Smooth muscle cell of the pulmonary artery (primary cell): ENCODE results near the gene MRI1. TPM values are rescaled to one million over a fixed set of nuclear protein-coding genes. Genes with fewer than 3 reads are reported as not detected.

ENCODE experiments used
- total RNA-seq: library from RNA; depleted of rRNA; stranded (reverse); fragments of >200 nt; gene quantifications from 2 replicates; pipeline ENCODE4 v1.2.3, GENCODE V29; 2014

Gene MRI1
- total RNA-seq = 35.8 and 38.9 TPM in 2 replicates

GRCh38 chr19:13764101-13764807, at the start of gene MRI1:
Gene MRI1 (plus strand): TSS chr19:13764522. CDS start chr19:13764589, 67 bp downstream.

GRCh38 chr19:13774217-13775191, 10.2 kb downstream of the MRI1 start, which contains the start of gene C19orf53:
Gene C19orf53 (plus strand): TSS chr19:13774456. CDS start chr19:13774478, 22 bp downstream.

GRCh38 chr19:13794757-13795589, 30.7 kb downstream of the MRI1 start, which contains the start of gene ZSWIM4:
Gene ZSWIM4 (plus strand): TSS chr19:13795443. CDS start chr19:13795649, 206 bp downstream.

Other genes with a start within 250 kb of the MRI1 start
- 46.9 and 58.9 TPM in 2 replicates for gene C19orf53, start 9.9 kb downstream of the MRI1 start, total RNA-seq
- 8.0 and 19.4 TPM in 2 replicates for gene ZSWIM4, start 30.9 kb downstream of the MRI1 start, total RNA-seq
- gene NANOS3, start 112.6 kb downstream of the MRI1 start, total RNA-seq = 0.33 TPM in 1 of 2 replicates, not detected in the other
- 0.65 and 0.99 TPM in 2 replicates for gene BRME1, start 141.6 kb downstream of the MRI1 start, total RNA-seq
- gene CC2D1A, start 141.7 kb downstream of the MRI1 start, total RNA-seq = 12.2 and 15.5 TPM in 2 replicates
- 3.2 and 5.9 TPM in 2 replicates for gene PODNL1, start 173.9 kb downstream of the MRI1 start, total RNA-seq
- 7.0 and 10.0 TPM in 2 replicates for gene DCAF15, start 188.0 kb downstream of the MRI1 start, total RNA-seq
- gene RFX1, start 241.8 kb downstream of the MRI1 start, total RNA-seq = 6.6 and 8.0 TPM in 2 replicates